HG03520 (cell line): ENCODE data around the gene SLC35B4.

ENCODE experiments used
- ATAC-seq: cut with Tn5 transposase; IDR thresholded peaks from one replicate; pipeline ENCODE4 v1.9.1; 2021; ENCODE audit warnings: mild to moderate bottlenecking, moderate library complexity; ENCODE audit not compliant: unreplicated experiment

Gene SLC35B4

DNA sequence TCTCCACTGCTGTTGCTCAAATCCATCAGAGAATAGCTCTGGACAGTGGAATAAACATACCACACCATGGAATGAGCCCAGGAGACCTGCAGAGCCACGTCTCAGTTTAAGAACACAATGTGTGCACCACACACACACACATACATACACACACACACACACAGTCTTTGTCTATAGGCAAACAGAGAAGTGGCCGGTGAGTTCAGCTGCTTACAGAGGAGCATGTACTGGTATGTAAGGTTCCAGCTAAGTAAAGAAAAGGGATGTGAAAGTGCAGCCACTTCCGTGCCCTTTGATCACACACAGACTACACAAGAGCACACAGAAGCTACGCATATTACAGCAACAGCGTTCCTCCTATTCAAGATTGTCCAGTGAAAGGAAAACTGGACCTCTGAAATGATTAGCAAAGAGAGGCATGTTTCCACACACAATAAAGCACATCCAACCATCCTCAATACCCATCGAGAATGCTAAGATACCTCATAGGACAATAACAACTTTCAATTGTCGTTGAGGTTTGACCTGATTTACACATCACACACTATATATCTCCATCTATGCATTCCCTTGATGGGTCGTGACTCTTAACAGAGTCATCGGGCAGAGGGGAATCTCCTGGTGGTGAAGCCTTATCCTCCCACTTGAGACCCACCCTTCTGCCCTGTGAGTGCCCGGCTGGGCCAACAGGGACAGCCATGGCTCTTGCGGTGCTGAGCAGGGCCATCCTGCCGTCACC lies 23.6 kb downstream of the SLC35B4 start:
- ATAC-seq = peak; percentile 100

DNA sequence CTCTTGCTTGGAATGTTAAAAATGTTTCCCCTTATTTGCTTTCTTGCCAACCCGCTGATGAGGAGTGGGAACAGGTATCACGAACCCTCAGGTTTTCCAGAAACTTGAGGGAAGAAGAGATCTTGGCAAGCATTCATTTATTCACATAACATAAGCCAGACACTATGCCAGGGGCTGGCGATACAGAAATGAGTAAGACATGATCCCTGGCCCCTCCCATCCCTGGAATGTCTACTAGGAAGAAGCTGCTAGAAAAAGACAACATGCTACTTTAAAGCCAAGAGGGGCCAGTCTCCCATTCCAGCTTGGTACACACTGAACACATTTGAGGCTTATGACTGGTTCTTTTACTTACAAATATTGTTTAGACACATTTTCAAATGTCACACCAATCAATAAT lies 26.4 kb downstream of the SLC35B4 start:
- ATAC-seq = no peak

DNA sequence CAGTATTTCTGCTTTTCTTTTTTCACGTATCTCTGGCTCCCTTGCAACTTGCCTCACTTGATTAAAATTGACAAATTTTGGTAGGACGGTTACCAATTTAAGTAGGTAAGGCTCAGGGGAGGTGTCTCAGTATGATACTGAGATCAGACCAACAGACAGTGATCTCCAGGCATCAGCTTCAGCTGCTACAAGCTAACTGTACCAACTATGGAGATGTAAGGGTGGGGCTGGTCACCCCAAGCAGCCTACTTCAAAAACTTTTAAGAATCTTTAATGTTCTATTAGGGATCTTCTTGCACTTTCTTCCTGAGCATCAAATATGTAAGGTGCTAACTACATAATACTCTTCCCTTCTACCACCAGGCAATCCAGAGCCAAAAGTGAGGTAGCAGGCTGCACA lies 26.9 kb downstream of the SLC35B4 start:
- no peak for ATAC-seq

DNA sequence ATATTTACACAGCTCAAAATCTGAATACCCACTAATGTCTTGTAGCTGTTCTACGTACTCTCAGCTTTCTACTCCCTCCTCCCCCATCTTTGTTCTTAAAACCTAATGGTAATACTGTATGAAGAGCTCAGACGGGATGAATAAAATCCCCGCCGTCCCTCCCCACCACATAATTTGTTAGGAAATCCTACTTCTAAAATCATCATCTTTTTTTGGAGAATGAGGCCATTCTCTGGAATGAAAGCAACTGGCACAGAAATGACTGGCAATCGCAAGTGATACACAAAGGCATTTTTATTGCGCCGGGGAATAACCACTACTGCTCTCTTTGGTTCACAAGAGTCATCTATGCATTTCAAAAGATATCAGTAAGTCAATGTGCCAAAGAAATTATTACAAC lies 27.3 kb downstream of the SLC35B4 start:
- ATAC-seq = no peak

DNA sequence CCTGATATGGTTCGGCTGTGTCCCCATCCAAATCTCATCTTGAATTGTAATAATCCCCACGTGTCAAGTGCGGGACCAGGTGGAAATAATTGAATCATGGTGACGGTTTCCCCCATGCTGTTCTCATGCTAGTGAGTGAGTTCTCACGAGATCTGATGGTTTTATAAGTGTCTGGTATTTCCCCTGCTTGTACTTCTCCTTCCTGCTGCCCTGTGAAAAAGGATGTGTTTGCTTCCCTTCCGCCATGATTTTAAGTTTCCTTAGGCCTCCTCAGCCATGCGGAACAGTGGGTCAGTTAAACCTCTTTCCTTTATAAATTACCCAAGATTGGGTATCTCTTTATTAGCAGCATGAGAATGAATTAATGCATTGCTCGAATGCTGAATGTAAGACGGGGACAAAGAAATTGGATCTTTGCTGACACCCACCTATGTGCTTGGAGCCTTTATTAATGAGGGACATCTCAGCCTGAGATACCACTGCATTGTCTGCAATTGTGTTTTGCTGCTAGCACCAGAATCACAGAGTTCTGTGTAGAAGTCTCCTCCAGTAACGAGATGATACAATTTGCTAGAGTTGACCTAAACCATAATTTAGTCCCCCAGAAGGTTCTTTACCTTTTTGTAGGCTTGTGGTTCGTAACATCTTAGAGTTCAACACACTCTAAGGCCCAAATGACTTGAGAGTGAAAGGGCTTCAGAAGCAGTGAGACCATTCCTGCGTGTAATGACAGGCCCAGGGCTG lies 28.6 kb downstream of the SLC35B4 start:
- ATAC-seq = no peak

DNA sequence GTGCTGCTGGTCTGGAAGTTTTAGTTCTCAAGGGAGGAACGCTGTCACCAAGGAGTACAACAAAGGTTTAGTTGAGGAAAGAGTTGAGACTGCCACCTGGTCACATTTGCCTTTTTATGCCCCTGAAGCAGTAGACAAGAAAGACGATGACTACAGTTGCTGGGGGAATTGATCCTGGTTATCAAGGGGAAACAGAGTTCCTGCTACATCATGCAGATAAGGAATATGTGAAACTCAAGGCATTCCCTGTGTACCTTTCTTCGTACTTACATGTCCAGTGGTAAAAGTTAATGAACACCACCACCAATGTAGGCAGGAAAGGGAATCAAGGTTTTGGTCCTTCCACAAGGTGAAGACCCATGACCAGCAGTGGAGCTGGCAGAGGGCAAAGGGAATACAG lies 31.8 kb downstream of the SLC35B4 start:
- ATAC-seq = no peak

DNA sequence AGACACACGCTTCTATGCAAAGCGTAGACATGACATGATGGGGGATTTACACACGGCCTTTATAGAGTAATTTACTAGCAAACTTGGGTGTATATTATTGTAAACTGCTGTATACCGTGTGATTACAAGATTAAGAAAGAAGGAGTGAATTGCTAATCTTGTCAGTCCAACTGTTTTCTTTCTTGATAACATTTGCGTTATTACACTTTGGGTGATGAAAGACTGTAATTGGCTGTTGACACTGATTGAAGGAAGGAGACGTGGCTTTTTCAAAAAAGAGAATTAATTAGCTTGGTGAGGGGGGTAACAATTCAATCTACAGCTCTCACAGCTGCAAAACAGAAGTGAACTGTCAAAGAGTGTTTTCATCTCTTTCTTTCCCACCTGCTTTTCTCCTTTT lies 32.7 kb downstream of the SLC35B4 start:
- no peak for ATAC-seq

DNA sequence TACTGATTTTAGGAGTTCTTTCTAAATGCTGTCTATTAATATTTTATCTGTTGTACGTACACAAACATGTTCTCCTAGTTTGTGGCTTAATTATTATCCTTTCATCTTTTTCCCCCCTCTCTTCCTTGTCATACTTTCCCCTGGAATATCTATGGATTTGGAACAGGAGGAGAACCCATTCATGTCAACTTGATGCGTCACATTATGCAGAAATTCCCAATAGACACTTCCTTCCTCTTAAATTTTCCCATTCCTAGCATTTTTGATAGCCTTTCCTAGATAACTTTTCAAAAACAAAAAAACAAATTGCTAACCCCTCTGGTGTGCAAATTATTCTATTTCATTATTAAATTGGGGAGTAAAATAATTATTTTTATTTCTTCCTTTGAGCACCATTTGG lies 36.2 kb downstream of the SLC35B4 start:
- ATAC-seq = no peak

DNA sequence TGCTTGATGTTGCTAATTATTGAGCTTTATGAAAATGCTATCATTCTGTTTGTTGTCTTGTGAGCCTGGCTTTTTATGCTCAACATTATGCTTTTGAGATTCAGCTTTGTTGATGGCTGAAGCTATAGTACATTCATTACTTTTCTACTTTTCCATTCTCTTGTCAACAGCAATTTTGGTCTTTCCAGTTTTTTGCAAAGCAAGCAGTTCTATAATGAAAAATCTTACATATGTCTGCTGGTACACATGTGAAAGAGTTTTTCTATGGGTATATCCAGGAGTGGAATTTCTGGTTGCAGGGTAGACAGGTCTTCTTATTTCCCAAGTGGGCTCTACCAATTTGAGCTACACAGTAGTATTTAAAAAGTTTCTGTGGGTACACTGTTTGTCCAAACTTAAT lies 36.8 kb downstream of the SLC35B4 start:
- no peak for ATAC-seq

DNA sequence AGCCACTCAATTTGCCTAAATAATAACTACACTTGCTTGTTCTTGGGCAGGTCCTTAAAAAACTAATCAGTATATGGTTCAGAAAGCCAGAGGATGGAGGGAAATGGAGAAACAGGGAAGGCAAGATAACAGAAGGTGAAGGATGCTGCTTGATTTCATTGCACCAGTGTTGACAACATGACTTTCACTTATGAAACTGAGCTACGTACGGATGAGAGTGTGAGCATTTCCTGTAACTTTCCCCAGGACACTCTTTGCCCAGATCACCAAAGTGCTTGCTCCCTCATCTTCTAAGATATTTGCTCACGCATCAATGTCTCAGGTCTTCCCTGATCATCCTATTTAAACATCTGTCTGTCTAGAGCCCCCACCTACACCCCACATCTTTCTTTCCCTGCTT lies 37.4 kb downstream of the SLC35B4 start:
- no peak for ATAC-seq

DNA sequence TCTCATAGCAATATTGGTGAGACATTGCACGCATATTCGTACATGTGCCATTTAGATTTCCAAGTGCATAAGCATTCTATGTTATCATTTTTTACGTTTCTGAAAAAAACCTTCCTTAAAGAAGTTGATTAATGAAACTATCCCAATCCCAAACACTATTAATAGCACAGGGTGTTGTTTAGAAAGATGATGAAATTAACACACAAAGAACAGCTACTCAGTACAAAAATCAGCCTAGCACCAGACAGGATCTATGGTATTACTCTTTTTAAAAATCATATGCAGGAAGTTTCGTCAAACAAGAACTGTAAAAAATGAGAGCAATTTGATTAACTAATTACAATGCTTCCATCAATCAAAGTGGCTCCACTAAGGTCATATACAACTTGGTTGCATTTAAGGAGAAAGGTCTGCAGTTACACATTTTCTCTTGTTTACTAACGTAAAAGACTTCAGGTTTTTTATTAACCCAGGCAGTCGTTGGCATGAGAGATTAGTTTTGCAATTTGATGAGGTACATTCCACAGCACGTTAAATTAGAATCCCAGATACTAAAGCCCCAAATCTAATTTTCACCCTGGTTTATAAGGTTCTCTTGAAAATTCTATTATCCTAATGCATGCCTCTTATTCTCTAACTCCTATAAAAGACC lies 38.1 kb downstream of the SLC35B4 start:
- ATAC-seq = no peak

DNA sequence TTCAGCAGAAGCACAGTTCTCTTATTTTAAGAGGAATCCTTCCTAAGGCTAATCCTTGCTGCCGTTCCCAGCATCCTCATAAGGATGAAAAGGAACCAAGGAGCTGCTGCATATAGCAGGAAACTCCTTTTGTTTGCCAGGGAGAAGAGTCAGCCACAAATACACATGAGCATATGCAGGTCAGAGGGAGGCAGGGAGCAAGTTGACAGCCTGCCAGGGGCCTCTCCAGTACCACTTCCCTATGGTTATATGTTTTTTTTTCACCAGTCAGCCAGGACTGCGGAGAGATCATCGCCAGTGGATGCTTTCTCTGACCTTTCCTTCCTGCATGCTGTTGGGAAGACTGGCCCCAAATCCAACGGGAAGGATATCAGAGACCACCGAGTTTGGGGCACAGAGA lies 39.8 kb downstream of the SLC35B4 start:
- no peak for ATAC-seq

DNA sequence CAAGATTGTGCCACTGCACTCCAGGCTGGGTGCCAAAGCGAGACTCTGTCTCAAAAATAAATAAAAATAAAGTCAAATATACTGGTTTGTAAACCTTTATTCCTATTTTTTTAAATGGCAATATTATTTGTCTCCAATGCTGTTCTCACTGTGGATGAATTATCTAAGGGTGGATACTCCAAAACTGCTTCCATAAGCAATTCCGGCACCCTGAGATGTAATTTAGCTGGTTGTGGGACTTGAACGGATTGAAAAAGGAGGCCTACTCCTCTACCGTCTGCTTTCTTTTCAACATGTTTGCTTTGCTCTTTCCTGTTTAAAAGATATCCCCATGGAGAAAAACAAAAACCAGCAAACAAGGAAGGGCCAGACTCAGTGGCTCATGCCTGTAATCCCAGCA lies 54.4 kb downstream of the SLC35B4 start:
- no peak for ATAC-seq

DNA sequence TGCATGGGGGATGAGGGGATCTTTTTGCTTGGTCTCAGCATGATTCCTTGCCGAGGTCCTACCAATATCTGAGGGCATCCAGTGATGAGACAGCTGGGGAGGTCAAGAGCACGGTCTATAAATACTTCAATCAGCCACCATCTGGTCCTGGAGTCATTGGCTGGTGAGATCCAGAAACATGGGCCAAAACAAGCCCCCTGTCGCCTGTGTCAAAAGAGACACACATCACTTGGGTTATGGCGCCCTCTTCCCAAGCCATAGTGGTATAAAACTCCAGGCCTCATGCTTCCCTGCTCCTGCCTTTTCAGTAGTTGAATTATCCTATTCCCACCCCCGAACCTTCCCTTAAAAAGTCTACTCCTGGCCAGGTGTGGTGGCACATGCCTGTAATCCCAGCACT lies 60.9 kb downstream of the SLC35B4 start:
- ATAC-seq = no peak

DNA sequence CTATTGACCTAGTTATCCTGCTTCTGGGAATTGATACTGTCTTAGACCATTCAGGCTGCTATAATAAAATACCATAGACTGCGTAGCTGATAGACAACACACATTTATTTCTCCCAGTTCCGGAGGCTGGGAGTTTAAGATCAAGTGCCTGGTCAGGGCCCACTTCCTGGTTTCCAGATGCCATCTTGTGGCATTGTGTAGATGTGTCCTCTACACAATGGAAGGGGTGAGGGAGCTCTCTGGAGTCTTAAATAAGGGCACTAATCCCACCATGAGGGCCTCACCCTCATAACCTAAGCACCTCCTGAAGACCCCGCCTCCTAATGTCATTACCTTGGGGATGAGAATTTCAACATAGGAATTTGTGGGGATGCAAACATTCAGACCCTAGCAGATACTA lies 62.4 kb downstream of the SLC35B4 start:
- no peak for ATAC-seq

DNA sequence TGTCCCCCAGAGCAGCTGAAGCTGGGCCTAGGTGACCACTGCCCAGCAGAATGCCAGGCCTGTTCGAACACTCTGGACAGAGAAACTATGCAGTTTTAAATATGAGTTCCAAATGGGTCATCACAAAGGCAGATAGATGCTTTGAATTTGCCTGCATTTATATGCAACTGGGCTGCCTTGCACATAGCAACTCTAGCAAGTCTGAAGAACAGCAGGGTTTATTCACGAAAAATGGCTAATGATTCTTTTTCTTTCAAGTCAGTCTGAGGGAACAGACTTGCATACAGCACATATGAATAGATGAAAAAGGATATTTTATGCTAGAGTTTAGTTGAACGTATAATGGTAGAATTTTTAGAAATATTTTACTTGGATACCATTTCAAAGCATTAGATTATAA lies 68.5 kb downstream of the SLC35B4 start:
- ATAC-seq = no peak

DNA sequence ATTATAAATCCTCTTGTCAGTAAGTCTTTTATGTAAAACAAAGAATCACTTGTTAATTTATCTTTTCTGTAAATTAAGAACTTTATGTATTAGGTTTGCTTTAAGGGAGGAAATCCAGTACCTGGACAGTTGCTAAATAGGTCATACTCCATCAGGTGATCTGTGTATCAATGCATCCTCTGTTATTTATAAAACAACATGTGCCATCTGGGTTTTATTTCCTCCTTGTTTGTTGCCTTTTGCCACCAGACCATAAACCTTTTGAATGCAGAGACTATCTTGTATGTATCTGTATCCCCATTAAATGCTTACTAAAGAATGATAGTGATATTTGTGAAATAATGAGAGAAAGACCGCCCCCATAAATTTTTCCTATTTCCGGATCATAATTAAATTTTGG lies 70.0 kb downstream of the SLC35B4 start:
- ATAC-seq = no peak

DNA sequence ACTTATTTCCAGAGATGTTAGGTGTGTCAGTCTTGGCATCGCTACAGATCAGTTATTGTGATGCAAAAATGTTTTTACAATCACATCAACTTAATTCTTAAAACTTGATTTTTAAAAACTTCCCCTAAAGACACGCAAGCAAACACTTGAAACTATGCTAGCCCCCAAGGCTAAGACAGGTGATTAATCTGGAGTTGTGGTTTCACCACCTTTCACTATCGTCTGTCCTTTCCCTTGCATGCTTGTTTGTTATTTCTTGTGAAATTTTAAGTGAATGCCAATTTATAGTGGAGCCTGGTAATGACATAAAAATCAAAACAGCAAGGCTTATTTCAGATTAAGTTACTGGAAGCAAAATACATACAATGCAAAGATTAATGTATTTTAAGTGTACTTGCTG lies 70.4 kb downstream of the SLC35B4 start:
- ATAC-seq = no peak

DNA sequence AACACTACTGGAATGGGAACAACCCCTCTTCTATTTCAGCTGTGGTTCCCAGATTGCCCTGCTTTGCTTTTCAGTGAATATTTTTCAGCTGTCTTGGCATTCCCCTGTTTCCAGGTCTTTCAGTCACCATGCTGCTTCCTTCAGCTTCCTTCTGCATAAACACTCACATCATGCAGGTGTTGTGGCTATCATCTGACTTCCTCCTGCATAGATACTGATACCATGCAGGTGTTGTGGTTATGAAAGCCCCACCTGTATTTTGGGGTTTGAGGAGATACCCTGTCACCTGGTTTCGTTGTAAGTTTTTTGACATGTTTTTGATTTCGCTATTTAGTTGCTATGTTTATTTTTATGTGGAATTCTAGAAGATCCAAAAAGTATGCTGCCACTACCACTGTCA lies 71.5 kb downstream of the SLC35B4 start:
- ATAC-seq = no peak
